ENCODE measurements around the gene LATS2. TPM values are rescaled to one million over a fixed set of nuclear protein-coding genes. Genes with fewer than 3 reads are reported as not detected.

LATS2 gene
- total and polyA plus RNA-seq, 12 donors, result 9.7 to 46.1 (median 25.2) TPM

DNA sequence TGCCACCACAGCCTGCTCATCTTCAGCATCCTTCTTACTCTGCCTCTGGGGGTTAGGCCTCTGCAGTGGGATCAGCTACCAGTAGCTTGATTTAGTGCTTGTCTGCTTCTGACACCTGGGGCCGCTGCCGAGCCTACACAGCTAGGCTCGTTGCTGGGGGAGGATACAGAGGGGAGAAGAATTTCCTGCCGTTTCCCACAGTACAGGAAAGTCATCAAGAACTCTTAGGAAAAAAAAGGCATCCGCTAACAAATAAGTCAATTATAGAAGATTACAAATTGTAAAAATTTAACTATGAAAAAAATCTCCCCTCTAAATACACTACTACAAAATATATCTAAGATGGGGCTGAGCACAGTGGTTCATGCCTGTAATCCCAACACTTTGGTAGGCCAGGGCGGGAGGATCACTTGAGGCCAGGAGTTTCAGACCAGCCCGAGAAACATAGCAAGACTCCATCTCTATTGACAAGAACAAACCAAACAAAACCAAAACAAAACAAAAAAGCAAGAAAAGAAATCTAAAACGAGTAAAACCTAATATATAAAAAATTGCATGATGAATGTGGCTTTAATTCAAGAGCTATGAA, 26.7 kb downstream of the LATS2 start:
- intact Hi-C loops (cut with DNase I), result loop anchor here in 1 of 10 donors (2.0 kb wide), 1 partner anchor 26 kb away; the partner anchor contains the start of gene LATS2
- Histone ChIP-seq H3K9me3 (no peaks in the 10 kb centered on the region), H3K4me1 (peaks cover 18 to 91% (median 79%) of the 10 kb centered on the region in 9 donors), H3K27ac (peak overlapping the region; percentile 52 to 86 (median 76)), H3K36me3 (peaks cover 0 to 3% (median 0%) of the 10 kb centered on the region in 9 donors), H3K4me3 (no peak overlapping the region), H3K27me3 (no peaks in the 10 kb centered on the region)
- TF ChIP-seq, protein P1, sequence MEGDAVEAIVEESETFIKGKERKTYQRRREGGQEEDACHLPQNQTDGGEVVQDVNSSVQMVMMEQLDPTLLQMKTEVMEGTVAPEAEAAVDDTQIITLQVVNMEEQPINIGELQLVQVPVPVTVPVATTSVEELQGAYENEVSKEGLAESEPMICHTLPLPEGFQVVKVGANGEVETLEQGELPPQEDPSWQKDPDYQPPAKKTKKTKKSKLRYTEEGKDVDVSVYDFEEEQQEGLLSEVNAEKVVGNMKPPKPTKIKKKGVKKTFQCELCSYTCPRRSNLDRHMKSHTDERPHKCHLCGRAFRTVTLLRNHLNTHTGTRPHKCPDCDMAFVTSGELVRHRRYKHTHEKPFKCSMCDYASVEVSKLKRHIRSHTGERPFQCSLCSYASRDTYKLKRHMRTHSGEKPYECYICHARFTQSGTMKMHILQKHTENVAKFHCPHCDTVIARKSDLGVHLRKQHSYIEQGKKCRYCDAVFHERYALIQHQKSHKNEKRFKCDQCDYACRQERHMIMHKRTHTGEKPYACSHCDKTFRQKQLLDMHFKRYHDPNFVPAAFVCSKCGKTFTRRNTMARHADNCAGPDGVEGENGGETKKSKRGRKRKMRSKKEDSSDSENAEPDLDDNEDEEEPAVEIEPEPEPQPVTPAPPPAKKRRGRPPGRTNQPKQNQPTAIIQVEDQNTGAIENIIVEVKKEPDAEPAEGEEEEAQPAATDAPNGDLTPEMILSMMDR (IDR thresholded peaks at IDR 0.05), result peak; percentile 6 to 68 (median 48)
- ATAC-seq (peak; percentile 59 to 81 (median 74)), DNase-seq (peak; percentile 37 to 50)
- 38 to 39% methylated on average over 8 of the region's 8 CpGs for WGBS, 2 donors

DNA sequence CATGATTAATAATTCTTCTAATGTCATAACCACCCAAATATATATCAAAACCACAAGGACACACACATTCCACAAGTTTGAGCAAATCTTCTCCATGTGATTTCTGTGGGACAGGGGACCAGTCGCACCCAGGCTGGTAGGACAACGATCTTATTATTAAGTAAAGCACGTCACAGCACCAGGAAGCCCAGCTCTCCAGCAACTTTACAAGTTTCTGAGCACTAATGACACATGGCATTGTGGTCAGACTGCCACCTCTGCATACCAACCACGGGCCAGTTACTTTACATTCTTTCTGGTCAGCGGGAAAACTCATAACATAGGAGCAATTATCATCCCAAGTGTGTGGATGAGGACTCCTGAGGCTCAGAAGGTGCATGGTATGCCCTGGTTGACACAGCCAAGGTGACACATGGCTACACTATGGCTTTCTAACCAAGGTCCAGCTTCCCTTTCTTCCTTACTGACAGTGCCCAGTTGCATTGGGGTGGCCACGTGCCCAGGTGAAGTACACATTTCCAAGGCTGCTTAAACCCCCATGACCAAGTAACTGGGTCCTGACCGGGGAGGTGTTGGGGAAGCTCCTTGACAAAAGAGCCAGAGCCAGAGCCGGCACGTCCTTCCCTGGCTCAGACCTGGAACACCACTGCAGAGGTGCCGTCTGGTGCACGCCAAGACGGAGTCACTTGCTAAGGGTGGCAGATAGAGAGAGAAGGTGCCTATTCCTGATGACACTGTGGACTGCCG, 27.4 kb downstream of the LATS2 start:
- DNase-seq, result no peak
- H3K27me3 ChIP-seq, result no peaks in the 10 kb centered on the region

DNA sequence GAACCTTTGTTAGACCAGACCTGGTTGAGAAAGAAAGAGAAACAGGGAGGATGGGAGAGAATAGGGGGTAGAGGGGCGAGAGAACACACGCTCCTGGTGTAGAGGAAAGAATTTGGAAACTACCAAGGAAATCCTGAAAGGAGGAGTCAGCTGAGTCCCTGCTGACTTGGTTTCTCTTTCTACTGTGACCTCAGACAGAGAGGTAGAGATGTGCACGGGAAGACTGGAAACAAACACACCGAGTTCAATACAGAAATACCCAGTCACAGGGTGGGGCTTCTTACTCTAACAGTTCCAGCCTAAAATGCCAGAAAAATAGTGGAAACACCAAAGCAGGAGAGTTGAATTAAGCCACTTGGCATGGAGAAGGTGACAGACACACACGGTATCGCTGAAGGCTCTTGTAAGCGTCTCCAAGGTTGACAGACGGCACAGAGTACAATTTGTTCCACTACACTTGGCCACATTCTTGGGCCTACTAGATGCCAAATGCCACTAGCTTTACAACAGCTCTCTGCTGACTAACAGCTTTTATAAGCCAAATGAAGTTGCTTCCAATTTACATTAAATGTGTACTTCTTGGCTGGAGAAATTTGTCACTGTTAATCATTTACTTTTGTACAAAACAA, 28.1 kb downstream of the LATS2 start:
- intact Hi-C loops (cut with DNase I), result no loop called here
- WGBS, 2 donors, result 28 to 29% methylated on average over 8 of the region's 8 CpGs
- H3K4me1 ChIP-seq, result peaks cover 18 to 77% (median 65%) of the 10 kb centered on the region in 9 donors
- peak overlapping the region in 4 of 10 donors; percentile 0 to 13 (median 2) for H3K4me3 ChIP-seq
- peak; percentile 78 to 94 (median 88) for ATAC-seq
- peak overlapping the region; percentile 52 to 86 (median 76) for H3K27ac ChIP-seq
- no peaks in the 10 kb centered on the region for H3K27me3 ChIP-seq
- no peaks in the 10 kb centered on the region for H3K36me3 ChIP-seq
- no peaks in the 10 kb centered on the region for H3K9me3 ChIP-seq
- TF ChIP-seq, protein P1 (IDR thresholded peaks at IDR 0.05), result no peak
- DNase-seq, result peak in 1 of 2 donors; percentile 38

More for the DNA sequence above, 27.4 kb downstream of the LATS2 start:
- Histone ChIP-seq H3K9me3 (no peaks in the 10 kb centered on the region), H3K27ac (peak overlapping the region; percentile 52 to 86 (median 76)), H3K36me3 (no peaks in the 10 kb centered on the region), H3K4me3 (no peak overlapping the region), H3K4me1 (peaks cover 18 to 84% (median 72%) of the 10 kb centered on the region in 9 donors)
- TF ChIP-seq, protein P1 (IDR thresholded peaks at IDR 0.05), result no peak
- intact Hi-C loops (cut with DNase I), result loop anchor here in 1 of 10 donors (2.0 kb wide), 1 partner anchor 27 kb away; the partner anchor contains the start of gene LATS2
- 40 to 50% methylated on average over 13 of the region's 13 CpGs for WGBS, 2 donors
- ATAC-seq, result peak; percentile 21 to 54 (median 38)

DNA sequence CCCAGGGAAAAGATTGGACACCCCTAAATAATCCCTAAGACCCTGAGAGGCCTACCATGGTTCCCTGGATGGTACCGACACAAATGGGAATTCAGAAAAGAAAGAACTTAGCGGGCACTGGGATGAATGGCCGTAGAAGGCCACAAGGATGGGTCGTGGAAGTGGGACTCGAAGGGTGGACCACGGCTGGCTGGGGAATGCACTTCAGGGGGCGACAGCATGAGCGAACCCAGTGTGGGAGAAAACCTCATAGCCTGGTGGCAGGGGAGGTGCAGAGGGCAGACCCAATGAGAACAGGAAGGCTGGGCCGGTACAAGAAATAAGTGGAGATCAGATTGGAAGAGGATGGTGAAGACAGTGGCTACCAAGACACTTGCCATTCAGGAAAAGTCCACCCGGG, 28.7 kb downstream of the LATS2 start:
- TF ChIP-seq, protein P1 (IDR thresholded peaks at IDR 0.05), result no peak
- Histone ChIP-seq H3K27ac (peak overlapping the region; percentile 52 to 86 (median 76)), H3K36me3 (no peaks in the 10 kb centered on the region), H3K4me3 (peak overlapping the region in 1 of 10 donors; percentile 13), H3K9me3 (no peaks in the 10 kb centered on the region), H3K27me3 (no peaks in the 10 kb centered on the region), H3K4me1 (peaks cover 18 to 71% (median 58%) of the 10 kb centered on the region in 9 donors)
- WGBS, 2 donors, result 87 to 89% methylated on average over 10 of the region's 10 CpGs
- DNase-seq, result no peak
- intact Hi-C loops (cut with DNase I), result no loop called here
- peak in 1 of 8 donors; percentile 38 for ATAC-seq
